CD4-positive, alpha-beta T cell (primary cell): ENCODE results near the gene BCL2L12. TPM values are rescaled to one million over a fixed set of nuclear protein-coding genes. Genes with fewer than 3 reads are reported as not detected.

Experiments
- ATAC-seq: fragments of 200-7000 bp; cut with Tn5 transposase; one replicate; pipeline ENCODE4 v1.10.0; 2022; ENCODE audit warnings: mild to moderate bottlenecking; ENCODE audit not compliant: poor library complexity
- CTCF ChIA-PET: fragments of 350-600 bp; sonication (Branson Sonifier 250); formaldehyde crosslinking; loops from one replicate; lab custom pipeline; 2021; ENCODE audit warnings: antibody characterized with exemption, inconsistent platforms; lab: Charles Lee
- POLR2A ChIA-PET: fragments of 350-600 bp; sonication (Branson Sonifier 250); formaldehyde crosslinking; loops from one replicate; lab custom pipeline; 2021; ENCODE audit warnings: antibody characterized with exemption, inconsistent platforms; lab: Charles Lee
- DNase-seq, 14 experiments: peaks; one replicate each; pipeline ENCODE4 v3.0.0-alpha.2; 2013 to 2020; ENCODE audit warnings: mixed read lengths in 2 of 14
- H3K27ac ChIP-seq, 2 donors: one replicate each; pipeline versions ENCODE4 v1.5.1 to v1.7.0; 2013; ENCODE audit warnings: low read length in 2 of 2, low read depth in 1 of 2, mild to moderate bottlenecking in 1 of 2
- H3K27me3 ChIP-seq, 2 experiments: 1 replicate in 1 of 2; 2 replicates in 1 of 2; pipeline versions ENCODE4 v1.6.1 to v1.7.0; 2013; ENCODE audit warnings: low read length in 2 of 2, control low read depth in 1 of 2, mild to moderate bottlenecking in 1 of 2, moderate library complexity in 1 of 2; ENCODE audit not compliant: insufficient read depth in 2 of 2, control insufficient read depth in 1 of 2
- H3K36me3 ChIP-seq: one replicate; pipeline ENCODE4 v1.6.1; 2013; ENCODE audit warnings: low read length, control low read depth; ENCODE audit not compliant: insufficient read depth
- H3K4me1 ChIP-seq: one replicate; pipeline ENCODE4 v1.6.1; 2013; ENCODE audit warnings: low read length, control low read depth; ENCODE audit not compliant: insufficient read depth
- H3K4me3 ChIP-seq: one replicate; pipeline ENCODE4 v1.5.1; 2013; ENCODE audit warnings: mild to moderate bottlenecking, low read length, moderate library complexity
- H3K9me3 ChIP-seq, 2 experiments: 1 replicate in 1 of 2; 2 replicates in 1 of 2; pipeline versions ENCODE4 v1.6.1 to v1.7.0; 2013; ENCODE audit warnings: low read length in 2 of 2, mild to moderate bottlenecking in 2 of 2, control low read depth in 1 of 2, moderate library complexity in 1 of 2; ENCODE audit not compliant: control insufficient read depth in 1 of 2, insufficient read depth in 1 of 2
- H3K27ac Mint-ChIP-seq: one replicate; pipeline ENCODE4 v1.8.0; 2020; ENCODE audit warnings: mixed read lengths
- H3K27me3 Mint-ChIP-seq: one replicate; pipeline ENCODE4 v1.8.0; 2021; ENCODE audit warnings: mixed read lengths
- H3K36me3 Mint-ChIP-seq: one replicate; pipeline ENCODE4 v1.8.0; 2021; ENCODE audit warnings: low read depth, mixed read lengths
- H3K4me1 Mint-ChIP-seq: one replicate; pipeline ENCODE4 v1.8.0; 2021; ENCODE audit warnings: low read depth, mixed read lengths
- H3K4me3 Mint-ChIP-seq: one replicate; pipeline ENCODE4 v1.8.0; 2020; ENCODE audit warnings: mild to moderate bottlenecking, mixed read lengths
- H3K9me3 Mint-ChIP-seq: one replicate; pipeline ENCODE4 v1.8.0; 2020; ENCODE audit warnings: mixed read lengths
- CTCF ChIP-seq: fragments of 200-600 bp; IDR thresholded peaks from one replicate; pipeline ENCODE4 v1.8.0; 2022; ENCODE audit warnings: antibody characterized with exemption, mild to moderate bottlenecking
- intact Hi-C, 2 experiments: fragments of 100-400 bp; cut with DNase I in 1 of 2; cut with micrococcal nuclease in 1 of 2; formaldehyde crosslinking; loops; one replicate each; pipeline versions ENCODE4 v1.15.1 to v1.9.0; 2023 to 2025; cut with DNase I, micrococcal nuclease
- total RNA-seq, 174 experiments: library from RNA in 2 of 174; stranded (reverse) in 2 of 174; gene quantifications; one replicate each; pipeline ENCODE4 v1.2.3 and lab custom pipeline; 2021 to 2026

Gene BCL2L12
- total RNA-seq, 2 experiments from 2014 or later = 9.9 to 11.3 TPM

DNA sequence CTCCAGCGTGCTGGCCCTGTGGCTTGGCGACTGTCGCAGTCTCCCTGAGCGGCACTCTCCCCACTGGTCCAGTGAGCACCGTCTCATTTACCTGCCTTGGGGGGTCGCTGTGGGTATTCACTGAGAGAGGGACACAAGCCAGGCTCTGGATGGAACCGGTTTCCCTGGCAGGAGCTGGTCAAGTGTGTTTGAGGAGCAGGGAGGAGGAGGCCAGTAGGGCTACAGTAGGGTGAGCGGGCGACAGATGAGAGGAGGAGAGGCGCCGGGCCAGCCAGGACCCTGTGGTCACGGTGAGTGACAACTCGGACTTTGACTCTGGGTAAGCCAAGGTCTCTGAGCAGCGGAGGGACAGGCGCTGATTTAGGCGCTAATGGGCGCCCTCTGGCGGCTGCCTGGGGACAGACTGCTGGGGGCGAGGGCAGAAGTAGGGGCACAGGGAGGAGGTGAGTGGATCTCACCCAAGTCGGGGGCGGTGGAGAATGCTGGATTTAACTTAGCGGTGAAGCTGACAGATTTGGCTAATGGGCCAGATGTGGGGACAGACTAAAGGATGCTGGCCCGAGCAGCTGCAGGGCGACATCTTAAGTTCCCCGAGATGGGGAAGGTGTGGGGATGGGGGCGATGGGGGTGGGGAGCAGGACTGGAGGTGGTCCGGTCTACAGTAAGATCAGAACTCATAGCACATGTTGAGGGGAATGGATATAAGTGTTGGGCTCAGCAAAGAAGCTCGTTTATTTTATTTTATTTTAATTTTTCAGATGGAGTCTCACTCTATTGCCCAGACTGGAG is 6.6 kb downstream of the BCL2L12 start:
- peak overlapping the region; percentile 77 for H3K4me3 Mint-ChIP-seq

DNA sequence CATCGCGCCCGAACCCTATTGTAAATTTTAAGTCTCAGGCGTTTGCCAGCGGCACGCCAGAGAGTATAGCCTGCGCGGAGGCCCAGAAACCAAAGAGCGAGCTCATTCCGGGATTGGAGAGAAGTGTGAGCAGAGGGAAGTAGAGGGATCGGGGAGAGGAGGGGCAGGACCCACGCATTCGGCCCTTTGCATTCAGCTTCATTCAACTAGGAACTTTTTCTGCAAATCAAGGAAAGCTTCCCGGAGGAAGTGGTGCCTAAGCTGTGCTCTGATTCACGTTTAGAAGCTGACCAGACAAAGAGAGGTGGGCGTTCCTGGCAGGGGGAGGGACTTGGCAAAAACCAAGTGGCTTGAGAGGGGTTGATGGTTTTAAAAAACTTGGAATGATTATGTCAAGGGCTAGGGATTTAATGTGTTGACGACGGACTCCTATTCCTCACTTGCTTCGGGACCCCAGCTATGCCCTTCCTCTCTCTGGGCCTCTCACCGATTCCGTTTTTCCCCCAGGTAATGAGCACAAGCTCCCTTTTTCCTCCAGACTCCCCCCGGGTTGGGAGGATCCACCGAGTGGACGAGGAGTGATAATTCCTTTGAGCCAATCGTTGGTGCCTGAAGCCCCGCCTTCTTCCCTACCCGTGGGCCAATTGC is 10.5 kb downstream of the BCL2L12 start:
- H3K27me3 ChIP-seq = no peaks in the 10 kb centered on the region
- peaks cover 47% of the 10 kb centered on the region for H3K4me1 Mint-ChIP-seq
- H3K36me3 Mint-ChIP-seq = peaks cover 33% of the 10 kb centered on the region
- peaks cover 53% of the 10 kb centered on the region for H3K4me1 ChIP-seq
- no peaks in the 10 kb centered on the region for H3K9me3 ChIP-seq
- H3K4me3 Mint-ChIP-seq = peak overlapping the region; percentile 97
- peak overlapping the region; percentile 97 for H3K27ac Mint-ChIP-seq
- peak; percentile 9 for ATAC-seq
- peak overlapping the region; percentile 98 for H3K27ac ChIP-seq
- intact Hi-C loops = loop anchor here (1.0 to 10.0 kb wide), 6 partner anchors 35 to 284 kb away; partner anchors contain the start of genes FLT3LG (in 1 of the 2), PRR12 (in 1 of the 2) and RPS11 (in 1 of the 2)
- H3K36me3 ChIP-seq = peaks cover 13% of the 10 kb centered on the region
- ChIA-PET POLR2A (interaction anchor here (0.7 to 6.6 kb wide), 36 partner anchors 8 to 224 kb away, joined by 3 to 92 read pairs (median 6); partner anchors contain the start of genes ADM5, AKT1S1, ALDH16A1 and AP2A1), CTCF (interaction anchor here (0.8 to 3.4 kb wide), 7 partner anchors 12 to 203 kb away, joined by 3 to 22 read pairs (median 4); partner anchors contain the start of gene RRAS)
- H3K4me3 ChIP-seq = peak overlapping the region; percentile 99
- no peak for TF ChIP-seq CTCF
- H3K27me3 Mint-ChIP-seq = no peaks in the 10 kb centered on the region
- no peaks in the 10 kb centered on the region for H3K9me3 Mint-ChIP-seq
- DNase-seq = peak in 4 of 14 experiments; percentile 39 to 82 (median 70)

More for the DNA sequence above, 6.6 kb downstream of the BCL2L12 start:
- Mint-ChIP-seq H3K27me3 (no peaks in the 10 kb centered on the region), H3K27ac (peak overlapping the region; percentile 48), H3K4me1 (peaks cover 25% of the 10 kb centered on the region), H3K36me3 (peaks cover 14% of the 10 kb centered on the region), H3K9me3 (no peaks in the 10 kb centered on the region)
- no peak overlapping the region for H3K27ac ChIP-seq
- ChIA-PET CTCF (interaction anchor here (0.9 to 1.7 kb wide), 6 partner anchors 9 to 169 kb away, joined by 3 to 7 read pairs (median 4); partner anchors contain the start of genes AP2A1 and SCAF1), POLR2A (interaction anchor here (1.1 to 1.2 kb wide), 2 partner anchors 8 to 30 kb away, joined by 3 to 4 read pairs; partner anchors contain the start of gene SCAF1)
- no peaks in the 10 kb centered on the region for H3K27me3 ChIP-seq
- H3K36me3 ChIP-seq = no peaks in the 10 kb centered on the region
- TF ChIP-seq CTCF = peak; percentile 91
- peaks cover 17% of the 10 kb centered on the region for H3K4me1 ChIP-seq
- ATAC-seq (no peak), DNase-seq (peak; percentile 58 to 86 (median 71))
- intact Hi-C loops = loop anchor here in 1 of 2 experiments (2.0 to 10.0 kb wide), 3 partner anchors 30 to 198 kb away; partner anchors contain the start of genes FLT3LG and SCAF1
- H3K4me3 ChIP-seq = no peak overlapping the region
- H3K9me3 ChIP-seq = no peaks in the 10 kb centered on the region

GRCh38 chr19:49676784-49677230 is 11.1 kb downstream of the BCL2L12 start:
- ATAC-seq = peak; percentile 72
- no peaks in the 10 kb centered on the region for H3K9me3 Mint-ChIP-seq
- H3K9me3 ChIP-seq = no peaks in the 10 kb centered on the region
- H3K27ac Mint-ChIP-seq = peak overlapping the region; percentile 97
- ChIA-PET POLR2A (interaction anchor here (0.7 to 6.6 kb wide), 36 partner anchors 9 to 225 kb away, joined by 3 to 92 read pairs (median 6); partner anchors contain the start of genes ADM5, AKT1S1, ALDH16A1 and AP2A1), CTCF (interaction anchor here (0.8 to 3.4 kb wide), 6 partner anchors 13 to 174 kb away, joined by 3 to 22 read pairs (median 5); partner anchors contain the start of gene RRAS)
- peak overlapping the region; percentile 97 for H3K4me3 Mint-ChIP-seq
- H3K36me3 ChIP-seq = peaks cover 19% of the 10 kb centered on the region
- H3K27me3 ChIP-seq = no peaks in the 10 kb centered on the region
- intact Hi-C loops = loop anchor here (1.0 to 10.0 kb wide), 6 partner anchors 36 to 285 kb away; partner anchors contain the start of genes FLT3LG (in 1 of the 2), PRR12 (in 1 of the 2) and RPS11 (in 1 of the 2)
- no peak for TF ChIP-seq CTCF
- no peaks in the 10 kb centered on the region for H3K27me3 Mint-ChIP-seq
- peaks cover 36% of the 10 kb centered on the region for H3K36me3 Mint-ChIP-seq
- peak; percentile 95 to 100 (median 98) for DNase-seq
- H3K4me1 ChIP-seq = peaks cover 56% of the 10 kb centered on the region
- H3K4me1 Mint-ChIP-seq = peaks cover 46% of the 10 kb centered on the region
- peak overlapping the region; percentile 99 for H3K4me3 ChIP-seq
- peak overlapping the region; percentile 98 for H3K27ac ChIP-seq
